RCC 7860 (cell line): Measurements from ENCODE around the gene DCAF10.
"Not testable (repeated sequence)": the region's sequence is repeated elsewhere in the genome, so short reads cannot be mapped to it uniquely, and the experiment has no call there.

Experiments used
- DNase-seq: peaks from one replicate; pipeline ENCODE4 v3.0.0-alpha.2; 2015; ENCODE audit warnings: low spot score
- FAIRE-seq: peaks from 2 replicates; lab custom pipeline; 2012; peaks lifted over from hg19 to GRCh38; lab: Jason Lieb, UNC

The DCAF10 gene

DNA sequence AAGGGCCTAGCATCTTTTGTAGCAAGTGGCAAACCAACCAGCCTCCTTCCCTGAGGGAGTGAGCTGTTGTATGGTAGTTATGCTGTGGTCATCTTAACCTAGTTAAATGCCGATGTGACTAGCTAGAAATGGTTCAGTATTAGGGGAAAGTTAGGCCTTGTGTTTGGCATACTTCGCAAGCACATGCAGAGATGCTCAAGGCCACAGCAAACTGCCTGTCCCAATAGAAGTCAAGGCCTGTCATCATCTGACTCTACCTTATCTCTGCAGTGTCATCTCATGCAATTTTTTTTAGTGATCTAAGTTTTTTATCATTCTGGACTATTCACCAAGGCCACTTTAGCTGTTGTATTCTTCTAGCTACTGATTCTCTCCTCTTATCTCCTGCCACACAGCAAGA is 10.5 kb upstream of the DCAF10 start:
- no peak for FAIRE-seq

GRCh38 chr9:37792122-37792521 is 8.5 kb upstream of the DCAF10 start:
- FAIRE-seq (no peak), DNase-seq (no peak)

More for the DNA sequence above, 10.5 kb upstream of the DCAF10 start:
- DNase-seq = no peak

DNA sequence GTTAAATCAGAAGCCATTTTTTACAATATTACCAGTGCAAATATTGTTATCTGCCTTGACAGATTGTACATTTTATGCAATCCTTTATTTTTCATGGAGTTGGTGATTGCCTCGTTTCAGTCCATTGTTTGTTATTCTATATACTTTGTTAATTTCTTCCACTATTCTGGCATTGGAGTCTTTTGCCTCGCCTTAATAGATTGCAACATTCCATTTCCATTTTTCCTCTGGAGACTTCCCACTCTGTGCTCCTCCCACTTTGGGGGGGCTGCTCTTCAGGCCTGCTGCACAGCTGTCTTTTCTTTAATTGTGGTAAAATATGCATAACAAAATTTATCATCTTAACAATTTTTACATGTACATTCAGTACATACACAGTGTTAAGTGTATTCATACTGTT is 4.4 kb upstream of the DCAF10 start:
- DNase-seq = no peak
- no peak for FAIRE-seq

DNA sequence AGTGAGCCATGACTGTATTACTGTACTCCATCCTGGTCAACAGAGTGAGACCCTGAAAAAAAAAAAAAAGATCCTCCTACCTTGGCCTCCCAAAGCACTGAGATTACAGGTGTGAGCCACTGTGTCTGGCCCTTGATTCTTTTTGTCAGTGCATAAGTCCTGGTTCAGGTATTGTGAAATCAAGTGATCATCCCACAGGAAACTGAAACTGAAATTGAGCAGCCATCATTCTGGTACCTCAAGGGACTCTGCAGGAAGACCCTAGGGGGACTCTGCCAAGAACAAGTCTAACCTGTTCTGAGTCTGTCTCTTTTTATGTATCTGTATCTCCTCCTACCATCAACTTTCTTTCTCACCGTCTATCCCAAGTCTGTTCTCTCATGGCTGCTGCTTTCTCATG is 1.9 kb upstream of the DCAF10 start:
- DNase-seq (no peak), FAIRE-seq (no peak)

- DNase-seq (no peak), FAIRE-seq (no peak)
Observed at GRCh38 chr9:37801287-37801850, 772 bp downstream of the DCAF10 start.

GRCh38 chr9:37801959-37802711 is 1.5 kb downstream of the DCAF10 start:
- DNase-seq (no peak), FAIRE-seq (no peak)

DNA sequence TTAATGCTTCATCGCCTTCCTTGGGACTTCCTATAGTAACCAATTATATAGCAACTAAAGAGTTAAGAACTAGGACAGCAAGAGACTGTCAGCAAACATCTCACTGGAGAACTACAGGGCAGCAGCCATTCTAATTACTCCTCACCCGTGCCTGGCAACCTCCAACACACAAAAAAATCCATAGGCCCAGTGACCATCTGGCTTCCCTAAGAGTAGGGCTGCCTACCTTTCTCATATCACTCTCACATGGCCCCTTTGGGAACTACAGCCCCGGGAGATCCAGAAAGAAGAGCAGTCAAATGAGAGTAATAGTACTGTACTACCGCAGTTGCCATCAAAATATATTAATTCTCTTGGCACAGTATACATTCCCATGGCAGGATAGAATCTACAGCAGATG is 5.7 kb downstream of the DCAF10 start:
- no peak for FAIRE-seq
- DNase-seq = no peak

GRCh38 chr9:37809676-37810075 is 9.1 kb downstream of the DCAF10 start:
- DNase-seq, FAIRE-seq: not testable (repeated sequence)

- FAIRE-seq = no peak
- no peak for DNase-seq
Observed at GRCh38 chr9:37811906-37812476, 11.4 kb downstream of the DCAF10 start.

- FAIRE-seq (no peak), DNase-seq (no peak)
Observed at GRCh38 chr9:37812773-37813379, 12.3 kb downstream of the DCAF10 start.

- FAIRE-seq (no peak), DNase-seq (no peak)
Observed at GRCh38 chr9:37818849-37819248, 18.3 kb downstream of the DCAF10 start.

DNA sequence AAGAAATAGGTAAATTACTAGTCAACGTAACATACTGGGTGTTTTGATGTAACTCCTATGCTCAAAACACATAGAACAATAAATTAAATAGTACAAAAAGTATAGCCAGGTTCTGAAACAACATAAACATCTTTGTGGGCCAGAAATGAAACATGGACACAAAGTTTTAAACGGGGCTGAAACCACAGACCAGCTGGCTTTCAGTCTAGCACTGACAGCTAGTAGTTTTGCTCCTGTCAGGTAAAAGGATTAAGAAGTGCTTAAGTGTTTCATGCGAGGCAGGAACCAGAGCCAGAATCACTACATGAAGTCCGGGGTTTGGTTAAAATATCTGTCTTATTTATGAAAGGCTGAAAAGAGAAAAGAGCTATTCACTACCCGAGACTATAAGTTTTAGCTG is 19.5 kb downstream of the DCAF10 start:
- DNase-seq = no peak
- FAIRE-seq = no peak

GRCh38 chr9:37825174-37825573 is 24.6 kb downstream of the DCAF10 start:
- DNase-seq, FAIRE-seq: not testable (repeated sequence)

DNA sequence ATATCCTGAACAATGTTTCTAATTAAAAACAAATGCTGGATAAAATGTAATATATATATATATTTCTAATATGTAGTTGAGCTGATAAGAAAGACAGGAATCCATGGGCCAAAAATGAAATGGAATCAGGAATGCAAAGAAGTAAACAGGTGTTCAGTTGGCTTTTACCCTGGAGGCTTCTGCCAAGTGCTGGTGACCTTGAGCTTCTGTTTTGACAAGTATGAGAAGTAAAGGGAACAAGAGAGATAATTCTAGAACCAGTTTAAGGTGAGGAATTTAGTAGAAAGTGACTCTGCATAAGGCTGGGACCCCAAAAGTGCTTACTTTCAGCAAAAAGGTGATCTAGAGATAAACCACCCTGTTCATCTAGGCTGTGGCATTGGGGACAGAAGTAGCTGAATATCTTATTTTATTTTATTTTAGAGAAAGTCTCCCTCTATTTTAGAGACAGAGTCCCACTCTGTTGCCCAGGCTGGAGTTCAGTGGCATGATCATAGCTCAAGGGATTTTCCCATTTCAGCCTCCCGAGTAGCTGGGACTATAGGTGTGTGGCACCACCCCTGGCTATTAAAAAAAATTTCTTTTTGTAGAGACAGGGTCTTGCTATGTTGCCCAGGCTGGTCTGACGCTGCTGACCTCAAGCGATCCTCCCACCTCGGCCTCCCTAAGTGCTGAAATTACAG is 27.0 kb downstream of the DCAF10 start:
- no peak for DNase-seq
- no peak for FAIRE-seq

- no peak for FAIRE-seq
- no peak for DNase-seq
Observed at GRCh38 chr9:37835821-37836220, 35.2 kb downstream of the DCAF10 start.

- no peak for DNase-seq
- no peak for FAIRE-seq
Observed at GRCh38 chr9:37836386-37836785, 35.8 kb downstream of the DCAF10 start.

GRCh38 chr9:37839496-37840461 is 39.2 kb downstream of the DCAF10 start:
- no peak for DNase-seq
- no peak for FAIRE-seq

DNA sequence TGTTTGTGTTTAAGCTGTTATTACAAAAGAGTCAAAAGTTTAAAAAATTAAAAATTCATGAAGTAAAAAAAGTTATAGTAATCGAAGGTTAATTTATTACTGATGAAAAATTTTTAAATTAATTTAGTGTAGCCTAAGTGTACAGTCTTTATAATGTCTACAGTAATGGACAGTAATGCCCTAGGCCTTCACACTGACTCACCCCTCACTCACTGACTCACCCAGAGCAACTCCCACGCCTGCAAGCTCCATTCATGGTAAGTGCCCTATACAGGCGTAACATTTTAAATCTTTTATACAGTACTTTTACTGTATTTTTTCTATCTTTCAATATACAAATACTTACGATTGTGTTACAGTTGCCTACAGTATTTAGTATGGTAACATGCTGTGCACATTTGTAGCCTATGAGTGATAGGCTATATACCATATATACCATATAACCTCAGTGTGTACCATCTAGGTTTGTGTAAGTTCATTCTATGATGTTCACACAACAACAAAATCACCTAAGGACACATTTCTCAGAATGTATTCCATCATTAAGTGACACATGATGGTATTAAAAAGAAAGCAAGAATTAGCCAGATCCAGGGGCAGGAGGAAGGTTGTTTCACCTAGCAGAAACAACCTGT is 40.1 kb downstream of the DCAF10 start:
- DNase-seq = peak; percentile 53
- FAIRE-seq = peak; percentile 91

GRCh38 chr9:37852222-37852621 is 51.6 kb downstream of the DCAF10 start:
- FAIRE-seq (no peak), DNase-seq (no peak)

- DNase-seq (no peak), FAIRE-seq (no peak)
Observed at GRCh38 chr9:37856551-37856950, 56.0 kb downstream of the DCAF10 start.
